Neural cell (in vitro differentiated cells): ENCODE data around the gene GSN. TPM values are rescaled to one million over a fixed set of nuclear protein-coding genes. Genes with fewer than 3 reads are reported as not detected.

Experiments used
- H2AFZ ChIP-seq: fragments of 200-600, 300-800 bp; sonication (generic), shearing (Covaris generic); 2 replicates; pipeline ENCODE4 v1.6.0; 2014; ENCODE audit warnings: low read depth, mild to moderate bottlenecking, antibody characterized with exemption, low read length, moderate library complexity
- H3F3A ChIP-seq: fragments of 200-600 bp; shearing (Covaris generic); 2 replicates; pipeline ENCODE4 v1.6.1; 2016; ENCODE audit warnings: mild to moderate bottlenecking, moderate library complexity, mixed read lengths, antibody characterized with exemption, low read length; ENCODE audit not compliant: insufficient read depth, poor library complexity, severe bottlenecking
- H3K27ac ChIP-seq: fragments of 200-600, 300-800 bp; sonication (generic), shearing (Covaris generic); 2 replicates; pipeline ENCODE4 v1.5.1; 2014; ENCODE audit warnings: mild to moderate bottlenecking, low read length, moderate library complexity
- H3K27me3 ChIP-seq: fragments of 300-800, 200-600 bp; sonication (generic), shearing (Covaris generic); 2 replicates; pipeline ENCODE4 v1.6.0; 2014; ENCODE audit warnings: mild to moderate bottlenecking, low read depth, low read length, moderate library complexity; ENCODE audit not compliant: insufficient read depth
- H3K36me3 ChIP-seq: fragments of 300-800, 200-600 bp; sonication (generic), shearing (Covaris generic); 2 replicates; pipeline ENCODE4 v1.5.1; 2014; ENCODE audit warnings: mild to moderate bottlenecking, antibody characterized with exemption, low read length, moderate library complexity; ENCODE audit not compliant: insufficient read depth
- H3K4me2 ChIP-seq: fragments of 300-800, 200-600 bp; sonication (generic), shearing (Covaris generic); 2 replicates; pipeline ENCODE4 v1.6.0; 2014; ENCODE audit warnings: mild to moderate bottlenecking, low read length
- H3K4me3 ChIP-seq: fragments of 300-800, 200-600 bp; sonication (generic), shearing (Covaris generic); 2 replicates; pipeline ENCODE4 v1.5.1; 2014; ENCODE audit warnings: mild to moderate bottlenecking, low read length, moderate library complexity
- H3K79me2 ChIP-seq: fragments of 200-600 bp; shearing (Covaris generic); replicated peaks from 2 replicates; pipeline ENCODE4 v1.6.0; 2014; ENCODE audit warnings: mild to moderate bottlenecking, low read length, moderate library complexity; ENCODE audit not compliant: insufficient read depth
- H3K9ac ChIP-seq: fragments of 300-800, 200-600 bp; sonication (generic), shearing (Covaris generic); 2 replicates; pipeline ENCODE4 v1.6.1; 2016; ENCODE audit warnings: mild to moderate bottlenecking, low read length, mixed read lengths
- H3K9me2 ChIP-seq: fragments of 200-600 bp; shearing (Covaris generic); 2 replicates; pipeline ENCODE4 v1.6.1; 2016; ENCODE audit warnings: mild to moderate bottlenecking, low read length, mixed read lengths; ENCODE audit not compliant: insufficient read depth
- H3K9me3 ChIP-seq: fragments of 200-600, 300-800 bp; sonication (generic), shearing (Covaris generic); 2 replicates; pipeline ENCODE4 v1.6.1; 2016; ENCODE audit warnings: mild to moderate bottlenecking, mixed run types, low read length, moderate library complexity, mixed read lengths
- H4K20me1 ChIP-seq: fragments of 200-600 bp; shearing (Covaris generic); 2 replicates; pipeline ENCODE4 v1.6.1; 2016; ENCODE audit warnings: mild to moderate bottlenecking, mixed run types; ENCODE audit not compliant: insufficient read depth
- CTCF ChIP-seq: fragments of 450-650 bp; IDR thresholded peaks from 2 replicates; pipeline ENCODE4 v1.5.1; 2014; ENCODE audit warnings: antibody characterized with exemption, mild to moderate bottlenecking, moderate library complexity; ENCODE audit not compliant: poor library complexity, severe bottlenecking
- EP300 ChIP-seq: fragments of 450-650 bp; conservative IDR thresholded peaks from 2 replicates; pipeline ENCODE4 v1.6.1; 2014; ENCODE audit warnings: antibody characterized with exemption, mild to moderate bottlenecking, moderate library complexity; ENCODE audit not compliant: poor library complexity, severe bottlenecking
- EZH2 ChIP-seq: fragments of 200-600, 300-800 bp; shearing (Covaris generic), sonication (generic); IDR thresholded peaks from 2 replicates; pipeline ENCODE4 v1.6.1; 2014; ENCODE audit warnings: antibody characterized with exemption, low read length, borderline replicate concordance, mild to moderate bottlenecking; ENCODE audit not compliant: insufficient read depth, poor library complexity, severe bottlenecking
- MXI1 ChIP-seq: fragments of 450-650 bp; conservative IDR thresholded peaks from 2 replicates; pipeline ENCODE4 v1.6.1; 2014; ENCODE audit warnings: antibody characterized with exemption, mild to moderate bottlenecking; ENCODE audit not compliant: poor library complexity, severe bottlenecking
- POLR2AphosphoS5 ChIP-seq: IDR thresholded peaks from 2 replicates; pipeline ENCODE4 v1.6.1; 2012
- RAD21 ChIP-seq: fragments of 450-650 bp; conservative IDR thresholded peaks from 2 replicates; pipeline ENCODE4 v1.6.1; 2014; ENCODE audit warnings: antibody characterized with exemption, mild to moderate bottlenecking, moderate library complexity
- REST ChIP-seq: IDR thresholded peaks from 2 replicates; pipeline ENCODE4 v1.6.1; 2012; ENCODE audit warnings: borderline replicate concordance
- SMC3 ChIP-seq: fragments of 450-650 bp; conservative IDR thresholded peaks from 2 replicates; pipeline ENCODE4 v1.6.1; 2014; ENCODE audit warnings: antibody characterized with exemption, mild to moderate bottlenecking, moderate library complexity; ENCODE audit not compliant: poor library complexity
- TAF1 ChIP-seq: IDR thresholded peaks from 2 replicates; pipeline ENCODE4 v1.6.1; 2012; ENCODE audit warnings: low read depth
- polyA plus RNA-seq: library from polyadenylated mRNA; depleted of rRNA; stranded (reverse); fragments of >200 nt; gene quantifications from 2 replicates; pipeline ENCODE4 v1.2.3, GENCODE V29; 2014

The GSN gene
- polyA plus RNA-seq, 1 donor from 2014 or later: 2.4 TPM

GRCh38 chr9:121353241-121354061 lies 85.5 kb downstream of the GSN start:
- no peak for TF ChIP-seq EZH2
- no peak for TF ChIP-seq RAD21
- no peak for TF ChIP-seq EP300
- TF ChIP-seq CTCF: no peak
- no peak for TF ChIP-seq MXI1
- no peak for TF ChIP-seq REST
- no peak for TF ChIP-seq SMC3
- no peak for TF ChIP-seq POLR2AphosphoS5
- TF ChIP-seq TAF1: no peak
- Histone ChIP-seq H4K20me1 (no peaks in the 10 kb centered on the region), H3K27me3 (no peaks in the 10 kb centered on the region), H3F3A (no peaks in the 10 kb centered on the region), H3K27ac (no peak overlapping the region), H2AFZ (no peak overlapping the region), H3K9me2 (no peaks in the 10 kb centered on the region), H3K4me2 (no peak overlapping the region), H3K4me3 (no peak overlapping the region), H3K9me3 (no peaks in the 10 kb centered on the region), H3K36me3 (no peaks in the 10 kb centered on the region), H3K9ac (no peak overlapping the region), H3K79me2 (no peaks in the 10 kb centered on the region)

GRCh38 chr9:121354141-121354540 lies 86.2 kb downstream of the GSN start:
- Histone ChIP-seq H4K20me1 (no peaks in the 10 kb centered on the region), H3K9me2 (no peaks in the 10 kb centered on the region), H3K36me3 (no peaks in the 10 kb centered on the region), H3K4me2 (no peak overlapping the region), H3K9me3 (no peaks in the 10 kb centered on the region), H3K79me2 (no peaks in the 10 kb centered on the region), H3K27ac (no peak overlapping the region), H3K9ac (no peak overlapping the region), H3F3A (no peaks in the 10 kb centered on the region), H3K27me3 (no peaks in the 10 kb centered on the region), H3K4me3 (no peak overlapping the region), H2AFZ (no peak overlapping the region)
- TF ChIP-seq RAD21 (no peak), SMC3 (no peak), POLR2AphosphoS5 (no peak), EZH2 (no peak), MXI1 (no peak), CTCF (no peak), EP300 (no peak), REST (no peak), TAF1 (no peak)
